ENCODE results near the gene NUDT6.

DNA sequence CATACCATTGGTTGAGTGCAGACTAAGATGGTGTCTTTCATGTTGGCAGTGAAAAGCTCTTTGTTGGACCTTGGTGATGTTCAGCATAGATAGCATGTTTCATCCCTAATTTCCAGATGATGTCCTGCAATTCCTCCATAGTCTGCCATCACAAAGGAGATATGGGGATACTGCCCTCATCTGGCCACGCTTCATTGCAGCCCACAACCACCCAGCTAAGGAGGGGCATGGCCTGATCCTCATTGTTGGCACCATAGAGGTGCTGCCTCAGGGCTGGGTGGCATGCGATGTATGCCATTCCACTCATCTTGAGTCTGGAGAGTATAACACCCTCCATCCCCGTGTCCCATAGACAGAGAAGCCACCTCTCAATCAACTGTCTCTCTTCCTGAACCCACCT is 31.5 kb upstream of the NUDT6 start:
- TF ChIP-seq POLR2AphosphoS5 (IDR thresholded peaks at IDR 0.05) = no peak
- TF ChIP-seq EZH2 (IDR thresholded peaks at IDR 0.05; ENCODE audit: borderline replicate concordance, insufficient read depth, low read length, poor library complexity, severe bottlenecking) = no peak
- no peak for TF ChIP-seq CTCF (IDR thresholded peaks at IDR 0.05; ENCODE audit: poor library complexity, severe bottlenecking)
- no peak for TF ChIP-seq TAF1 (IDR thresholded peaks at IDR 0.05; ENCODE audit: low read depth)

All from neural cell (in vitro differentiated cells).